ENCODE results near the gene MUSK. TPM values are rescaled to one million over a fixed set of nuclear protein-coding genes. Genes with fewer than 3 reads are reported as not detected.

MUSK gene
- total RNA-seq, 2 donors from 2014 or later, result 2.0 to 6.1 TPM

DNA sequence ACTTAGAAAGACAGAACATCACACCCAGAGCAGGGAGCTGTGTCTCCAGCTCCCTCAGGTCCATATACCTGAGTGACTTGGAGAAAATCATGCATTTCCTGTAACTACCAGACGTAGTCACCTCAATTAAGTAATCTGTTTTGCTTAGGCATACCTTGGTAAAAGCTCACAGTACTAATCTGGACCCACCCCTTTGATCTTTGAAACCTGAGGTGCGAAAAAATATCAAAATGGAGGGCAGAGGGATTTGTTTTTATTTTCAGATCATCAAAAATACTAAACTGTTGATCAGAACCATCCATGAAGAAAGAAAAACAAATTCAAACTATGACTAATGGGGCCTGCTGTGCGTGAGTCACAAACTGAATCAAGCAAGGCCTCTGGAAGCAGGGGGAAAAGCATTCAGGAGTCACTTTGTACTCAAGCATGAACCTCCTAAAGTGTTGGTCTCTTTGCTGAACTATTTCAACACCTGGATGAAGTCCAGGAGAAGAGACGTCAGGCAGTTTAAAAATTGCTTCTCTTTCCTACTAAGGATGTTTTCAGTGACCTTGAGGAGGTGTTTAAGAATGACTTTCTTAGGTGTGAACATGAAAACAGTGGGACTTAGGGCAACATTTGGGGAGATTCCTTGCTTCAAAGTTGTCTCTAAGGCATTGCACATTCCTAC lies 76.3 kb downstream of the MUSK start:
- peak; percentile 69 for DNase-seq (ENCODE audit: low spot score)
- TF ChIP-seq, protein P1, sequence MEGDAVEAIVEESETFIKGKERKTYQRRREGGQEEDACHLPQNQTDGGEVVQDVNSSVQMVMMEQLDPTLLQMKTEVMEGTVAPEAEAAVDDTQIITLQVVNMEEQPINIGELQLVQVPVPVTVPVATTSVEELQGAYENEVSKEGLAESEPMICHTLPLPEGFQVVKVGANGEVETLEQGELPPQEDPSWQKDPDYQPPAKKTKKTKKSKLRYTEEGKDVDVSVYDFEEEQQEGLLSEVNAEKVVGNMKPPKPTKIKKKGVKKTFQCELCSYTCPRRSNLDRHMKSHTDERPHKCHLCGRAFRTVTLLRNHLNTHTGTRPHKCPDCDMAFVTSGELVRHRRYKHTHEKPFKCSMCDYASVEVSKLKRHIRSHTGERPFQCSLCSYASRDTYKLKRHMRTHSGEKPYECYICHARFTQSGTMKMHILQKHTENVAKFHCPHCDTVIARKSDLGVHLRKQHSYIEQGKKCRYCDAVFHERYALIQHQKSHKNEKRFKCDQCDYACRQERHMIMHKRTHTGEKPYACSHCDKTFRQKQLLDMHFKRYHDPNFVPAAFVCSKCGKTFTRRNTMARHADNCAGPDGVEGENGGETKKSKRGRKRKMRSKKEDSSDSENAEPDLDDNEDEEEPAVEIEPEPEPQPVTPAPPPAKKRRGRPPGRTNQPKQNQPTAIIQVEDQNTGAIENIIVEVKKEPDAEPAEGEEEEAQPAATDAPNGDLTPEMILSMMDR (IDR thresholded peaks at IDR 0.05), result no peak
- peaks cover 0 to 7% of the 10 kb centered on the region in 2 donors for H3K4me1 ChIP-seq
- no peaks in the 10 kb centered on the region for H3K27me3 ChIP-seq
- H3K4me3 ChIP-seq, result no peak overlapping the region
- H3K27ac ChIP-seq, result peak overlapping the region; percentile 67 to 83
- no peaks in the 10 kb centered on the region for H3K36me3 ChIP-seq
- H3K9me3 ChIP-seq, result no peaks in the 10 kb centered on the region

- Histone ChIP-seq H3K27ac (peak overlapping the region; percentile 67 to 83), H3K4me1 (peaks cover 0 to 7% of the 10 kb centered on the region in 2 donors), H3K27me3 (no peaks in the 10 kb centered on the region), H3K4me3 (no peak overlapping the region), H3K9me3 (no peaks in the 10 kb centered on the region), H3K36me3 (no peaks in the 10 kb centered on the region)
- DNase-seq (ENCODE audit: low spot score), result no peak
- TF ChIP-seq, protein P1 (IDR thresholded peaks at IDR 0.05), result no peak
Measured at GRCh38 chr9:110745676-110746075, 77.1 kb downstream of the MUSK start.

GRCh38 chr9:110746211-110746930 lies 77.8 kb downstream of the MUSK start:
- Histone ChIP-seq H3K36me3 (no peaks in the 10 kb centered on the region), H3K9me3 (no peaks in the 10 kb centered on the region), H3K27me3 (no peaks in the 10 kb centered on the region), H3K4me3 (no peak overlapping the region), H3K4me1 (peaks cover 0 to 7% of the 10 kb centered on the region in 2 donors), H3K27ac (peak overlapping the region in 1 of 2 donors; percentile 83)
- no peak for DNase-seq (ENCODE audit: low spot score)
- TF ChIP-seq, protein P1 (IDR thresholded peaks at IDR 0.05), result no peak

DNA sequence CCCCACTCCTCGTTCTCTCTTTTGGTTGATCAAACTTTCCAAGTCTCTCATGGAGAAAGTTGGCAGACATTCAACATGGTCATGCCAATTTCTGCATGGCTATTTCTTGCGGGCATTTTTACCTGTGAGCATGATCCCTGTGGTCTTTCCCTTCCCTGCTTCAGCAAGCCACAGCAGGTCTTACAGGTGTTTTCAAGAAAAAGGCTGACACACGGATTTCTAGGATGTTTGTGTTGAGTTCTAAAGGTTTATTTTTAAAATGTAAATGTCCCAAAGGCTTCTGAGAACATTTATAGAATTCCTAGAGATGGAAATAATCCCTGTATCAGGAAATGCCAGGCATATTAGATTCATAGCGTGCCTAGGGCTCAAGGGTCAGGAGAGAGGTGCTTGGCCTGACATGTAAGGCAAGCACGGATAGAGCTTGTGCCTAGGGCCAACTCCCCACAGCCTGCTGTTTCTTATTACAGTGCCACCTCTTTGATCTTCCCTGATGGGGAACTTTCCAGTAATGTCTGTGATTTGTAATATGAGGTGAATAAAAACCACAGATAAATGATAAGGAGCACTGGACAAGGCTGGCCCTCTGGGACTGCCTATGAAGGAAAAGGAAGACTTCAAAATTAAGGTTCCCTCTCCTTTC lies 79.8 kb downstream of the MUSK start:
- Histone ChIP-seq H3K4me3 (no peak overlapping the region), H3K27ac (no peak overlapping the region), H3K9me3 (no peaks in the 10 kb centered on the region), H3K27me3 (no peaks in the 10 kb centered on the region), H3K4me1 (peaks cover 0 to 7% of the 10 kb centered on the region in 2 donors), H3K36me3 (no peaks in the 10 kb centered on the region)
- TF ChIP-seq, protein P1 (IDR thresholded peaks at IDR 0.05), result no peak
- DNase-seq (ENCODE audit: low spot score), result no peak

DNA sequence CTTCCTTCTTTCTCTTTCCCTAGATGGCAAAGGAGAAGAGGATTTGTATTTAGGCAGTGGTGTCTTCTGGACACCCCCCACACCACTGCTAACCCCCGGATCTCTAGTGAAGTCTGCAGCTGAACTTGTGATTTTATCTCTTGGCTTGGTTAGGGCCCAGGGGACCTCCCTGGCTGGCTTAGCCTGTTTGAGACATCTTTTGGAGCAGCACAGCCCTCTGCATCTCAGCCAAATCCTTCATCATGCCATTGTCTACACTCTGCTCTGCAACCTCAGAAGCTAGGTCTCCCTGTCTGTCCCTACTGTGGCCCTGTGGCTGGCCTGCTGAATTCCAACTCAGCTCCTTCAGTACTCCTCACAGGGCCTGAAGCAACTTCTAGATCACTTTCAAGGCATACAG lies 81.7 kb downstream of the MUSK start:
- peak; percentile 67 for DNase-seq (ENCODE audit: low spot score)
- TF ChIP-seq, protein P1 (IDR thresholded peaks at IDR 0.05), result no peak
- no peak overlapping the region for H3K27ac ChIP-seq
- H3K9me3 ChIP-seq, result no peaks in the 10 kb centered on the region
- no peaks in the 10 kb centered on the region for H3K36me3 ChIP-seq
- no peaks in the 10 kb centered on the region for H3K27me3 ChIP-seq
- no peak overlapping the region for H3K4me3 ChIP-seq
- H3K4me1 ChIP-seq, result peaks cover 0 to 7% of the 10 kb centered on the region in 2 donors

All from right atrium auricular region (tissue), 2 donors.